Eye (tissue), 1 donor: ENCODE measurements around the gene IL18.
"Not testable (repeated sequence)": the region's sequence is repeated elsewhere in the genome, so short reads cannot be mapped to it uniquely, and the experiment has no call there.

Source experiments
- DNase-seq: peaks from one replicate; pipeline ENCODE4 v3.0.0-alpha.2; 2015

The IL18 gene

GRCh38 chr11:112167145-112167544, 3.3 kb upstream of the IL18 start, which contains the start of gene TEX12:
Gene TEX12 (plus strand): TSS chr11:112167372. CDS start chr11:112169269, 1,897 bp downstream.
- no peak for DNase-seq

- DNase-seq: no peak
These were observed 2.7 kb upstream of the IL18 start for GRCh38 chr11:112166562-112166961.

GRCh38 chr11:112165049-112165448, 1.2 kb upstream of the IL18 start:
- DNase-seq: no peak

- DNase-seq: no peak
These were observed 940 bp downstream of the IL18 start for GRCh38 chr11:112162761-112163546.

DNA sequence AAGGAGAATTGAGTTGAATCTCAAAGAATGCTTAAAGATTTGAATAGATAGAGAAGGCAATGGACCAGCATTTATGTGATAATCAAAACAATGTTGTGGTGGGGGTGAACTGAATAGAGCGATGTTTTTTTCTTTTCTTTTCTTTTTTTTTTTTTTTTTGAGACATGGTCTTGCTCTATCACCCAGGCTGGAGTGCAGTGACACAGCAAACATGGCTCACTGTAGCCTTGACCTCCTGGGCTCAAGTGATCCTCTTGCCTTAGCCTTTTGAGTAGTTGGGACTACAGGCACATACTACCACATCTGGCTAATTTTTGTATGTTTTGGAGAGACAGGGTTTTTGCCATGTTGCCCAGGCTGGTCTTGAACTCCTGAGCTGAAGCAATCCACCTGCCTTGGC, 1.7 kb downstream of the IL18 start:
- not testable (repeated sequence) for DNase-seq

DNA sequence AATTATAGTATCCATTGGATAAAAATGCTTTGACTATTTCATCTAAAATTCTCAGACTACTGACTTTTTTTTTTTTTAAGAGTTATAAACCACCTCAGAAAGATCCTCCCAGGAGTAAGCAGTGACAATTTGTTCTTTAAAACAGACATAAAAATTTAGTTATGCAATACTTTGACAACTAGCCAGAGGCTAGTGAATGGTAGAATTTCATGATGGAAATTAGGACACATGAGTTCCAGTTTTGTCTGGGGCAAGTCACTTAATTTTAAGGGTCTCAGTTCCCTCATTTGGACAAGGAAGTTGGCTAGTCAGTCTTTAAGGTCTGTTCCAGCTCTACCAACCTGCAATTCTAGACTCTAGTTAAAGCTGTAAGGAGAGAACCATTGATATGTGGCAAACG, 2.9 kb downstream of the IL18 start:
- DNase-seq: no peak

DNA sequence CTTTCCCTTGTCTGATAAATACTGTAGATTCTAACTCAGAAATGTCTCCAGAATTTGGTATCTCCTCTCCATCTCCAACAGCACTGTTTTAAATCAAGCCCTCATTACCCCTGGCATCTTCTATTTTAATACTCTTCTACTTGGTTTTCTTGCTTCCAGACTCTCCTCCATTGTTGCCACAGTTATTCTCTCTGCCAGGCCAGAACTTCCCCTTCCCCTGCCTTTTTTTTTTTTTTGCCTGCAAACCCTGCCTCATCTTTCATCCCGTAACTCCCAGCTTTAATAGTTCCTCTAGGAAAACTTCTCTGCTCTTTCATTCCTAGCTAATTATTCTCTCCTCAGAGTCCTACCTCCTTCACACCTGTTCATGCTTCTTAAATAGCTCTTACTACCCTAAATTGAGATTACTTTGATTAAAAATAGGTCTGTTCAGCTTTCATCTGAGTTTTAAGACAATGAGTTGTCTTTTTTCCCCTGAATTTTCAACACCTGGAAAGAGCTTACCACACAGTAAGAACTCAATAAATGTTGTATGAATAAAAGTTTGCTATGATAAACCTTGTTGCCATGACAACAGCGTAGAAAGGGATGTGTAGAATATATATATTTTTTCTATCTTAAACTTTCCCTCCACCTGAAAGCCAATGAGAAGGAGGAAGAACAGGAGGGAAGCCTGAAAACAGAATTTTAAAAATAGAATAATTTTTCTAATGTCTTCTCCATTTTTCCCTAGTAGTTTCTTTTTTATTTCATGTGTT, 3.6 kb downstream of the IL18 start:
- no peak for DNase-seq

DNA sequence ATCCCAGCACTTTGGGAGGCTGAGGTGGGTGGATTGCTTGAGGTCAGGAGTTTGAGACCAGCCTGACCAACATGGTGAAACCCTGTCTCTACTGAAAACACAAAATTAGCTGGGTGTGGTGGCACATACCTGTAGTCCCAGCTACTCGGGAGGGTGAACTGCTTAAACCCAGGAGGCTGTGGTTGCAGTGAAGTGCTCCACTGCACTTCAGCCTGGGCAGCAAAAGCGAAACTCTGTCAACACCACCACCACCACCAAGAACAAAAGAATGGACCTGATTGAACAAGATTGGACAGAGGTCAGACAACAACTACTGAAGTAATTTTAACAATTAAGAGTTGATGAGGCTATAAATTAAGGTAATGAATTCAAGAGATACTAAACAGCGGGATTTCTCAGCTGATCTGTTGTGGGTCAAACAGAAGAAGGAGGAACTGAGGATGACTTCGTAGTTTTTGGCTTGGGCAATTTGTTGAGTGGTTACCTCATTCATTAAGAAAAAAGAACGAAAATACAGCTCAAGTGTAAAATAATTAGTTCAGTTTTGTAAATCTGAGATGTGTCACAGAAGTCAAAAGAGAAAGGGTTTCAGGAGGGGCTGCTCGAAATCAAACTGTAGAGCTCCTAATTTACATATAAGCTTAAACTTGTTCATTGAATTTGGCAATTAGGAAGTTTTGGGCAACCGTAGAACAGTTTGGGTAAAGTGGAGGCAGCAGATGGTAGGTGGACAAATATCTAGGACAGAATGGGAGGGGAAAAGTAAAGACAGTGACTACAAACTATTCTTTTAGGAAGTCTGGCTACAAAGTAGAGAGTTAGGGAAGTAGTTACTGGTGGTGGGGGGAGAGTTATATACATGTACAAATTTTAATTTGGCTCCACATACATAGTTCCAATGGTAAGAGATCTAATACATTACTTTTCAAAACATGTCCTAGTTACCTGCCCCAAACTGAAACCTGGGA, 4.5 kb downstream of the IL18 start:
- no peak for DNase-seq

- peak; percentile 8 for DNase-seq
These were observed 6.7 kb downstream of the IL18 start for GRCh38 chr11:112156956-112157766.

DNA sequence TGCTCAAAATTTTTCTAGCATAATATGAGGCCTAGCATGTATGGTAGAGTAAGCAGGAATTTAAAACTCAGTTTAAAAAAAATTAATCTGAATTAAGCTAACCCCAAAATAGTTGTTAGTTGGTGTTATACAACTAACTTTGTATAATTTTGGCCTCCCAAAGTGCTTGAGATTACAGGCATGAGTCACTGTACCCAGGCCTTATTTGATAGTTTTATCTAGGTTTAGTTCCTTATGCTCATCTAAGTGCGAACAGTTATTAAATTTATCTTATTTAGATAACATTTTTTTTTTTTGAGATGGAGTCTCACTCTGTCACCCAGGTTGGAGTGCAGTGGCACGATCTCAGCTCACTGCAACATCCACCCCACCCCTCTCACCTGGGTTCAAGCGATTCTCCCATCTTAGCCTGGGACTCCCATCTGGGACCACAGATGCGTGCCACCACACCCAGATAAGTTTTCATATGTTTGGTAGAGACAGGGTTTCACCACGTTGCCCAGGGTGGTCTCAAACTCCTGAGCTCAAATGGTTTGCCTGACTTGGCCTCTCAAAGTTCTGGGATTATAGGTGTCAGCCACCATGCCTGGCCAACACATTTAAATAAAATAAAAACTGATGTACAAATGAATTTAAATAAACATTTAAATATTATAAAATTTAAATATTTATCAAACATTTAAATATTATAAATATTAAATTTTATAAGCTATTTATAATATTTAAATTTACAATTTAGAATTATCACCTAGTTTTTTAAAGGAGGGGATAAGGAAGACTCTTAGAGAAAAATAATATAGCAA, 7.5 kb downstream of the IL18 start:
- no peak for DNase-seq

- no peak for DNase-seq
These were observed 13.4 kb downstream of the IL18 start for GRCh38 chr11:112150517-112150916.

DNA sequence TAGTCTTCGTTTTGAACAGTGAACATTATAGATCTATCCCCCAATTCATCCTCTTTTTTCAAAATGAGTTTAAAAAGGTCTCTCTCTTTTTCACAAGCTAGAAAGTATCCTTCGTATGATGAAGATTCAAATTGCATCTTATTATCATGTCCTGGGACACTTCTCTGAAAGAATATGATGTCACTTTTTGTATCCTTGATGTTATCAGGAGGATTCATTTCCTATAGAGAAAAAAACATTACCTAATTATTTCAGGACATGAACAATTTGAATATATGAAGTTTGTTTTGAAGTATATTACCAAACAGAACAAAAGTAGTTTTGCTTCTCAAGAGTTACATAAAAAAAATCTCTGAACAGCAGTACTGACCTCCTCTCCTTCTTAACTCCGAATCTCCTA, 20.3 kb downstream of the IL18 start:
- DNase-seq: no peak

- no peak for DNase-seq
These were observed 29.4 kb downstream of the IL18 start for GRCh38 chr11:112134473-112134872.

GRCh38 chr11:112132737-112133136, 31.2 kb downstream of the IL18 start:
- no peak for DNase-seq

DNA sequence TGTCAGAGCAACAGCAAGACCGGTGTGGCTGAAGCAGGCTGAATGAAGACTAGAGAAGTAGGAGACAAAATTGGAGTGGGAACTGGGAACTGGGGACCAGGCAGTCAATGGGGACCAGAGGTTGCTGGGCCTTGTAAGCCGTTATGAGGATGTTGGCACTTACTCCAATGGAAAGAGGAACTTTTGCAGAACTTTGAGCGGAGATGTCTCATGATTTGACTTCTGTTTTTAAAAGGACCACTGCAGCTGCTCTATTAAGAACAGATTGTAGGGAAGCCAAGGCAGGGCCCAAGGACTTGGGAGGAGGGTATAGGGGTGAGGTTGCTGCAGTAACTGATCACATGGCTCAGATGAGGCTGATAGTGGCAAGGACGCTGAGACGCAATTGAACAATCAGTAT, 34.2 kb downstream of the IL18 start:
- DNase-seq: no peak

- peak; percentile 7 for DNase-seq
These were observed 35.3 kb downstream of the IL18 start for GRCh38 chr11:112128483-112129121.

- DNase-seq: no peak
These were observed 36.8 kb downstream of the IL18 start for GRCh38 chr11:112127056-112127455.

- DNase-seq: no peak
These were observed 40.8 kb downstream of the IL18 start for GRCh38 chr11:112123129-112123528.

- no peak for DNase-seq
These were observed 41.8 kb downstream of the IL18 start for GRCh38 chr11:112121981-112122615.

DNA sequence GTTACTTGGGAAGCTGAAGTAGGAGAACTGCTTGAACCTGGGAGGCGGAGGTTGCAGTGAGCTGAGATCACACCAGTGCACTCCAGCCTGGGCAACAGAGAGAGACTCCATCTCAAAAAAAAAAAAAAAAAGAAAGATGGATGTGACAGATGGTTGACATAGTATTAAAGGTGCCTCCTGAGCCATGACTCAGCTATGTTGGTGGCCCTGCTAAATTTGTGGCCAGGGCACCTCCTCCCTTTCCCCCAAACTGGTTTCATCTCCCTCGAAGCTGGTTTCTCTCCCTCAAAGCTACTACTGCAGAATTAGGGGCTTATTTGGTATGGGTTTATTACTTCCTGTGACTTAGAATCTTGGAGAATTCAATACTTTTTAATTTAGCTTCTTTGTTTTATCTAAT, 45.7 kb downstream of the IL18 start:
- no peak for DNase-seq
